BJ (cell line): ENCODE results near the gene GDF9. TPM values are rescaled to one million over a fixed set of nuclear protein-coding genes. Genes with fewer than 3 reads are reported as not detected.

Experiments used
- CTCF ChIA-PET: fragments of 350-600 bp; formaldehyde crosslinking; extraction: SDS; loops from one replicate; lab custom pipeline; 2021; ENCODE audit warnings: antibody characterized with exemption, inconsistent platforms; lab: Yijun Ruan, JAX
- POLR2A ChIA-PET: fragments of 300-600 bp; sonication (Branson Sonifier 250); formaldehyde crosslinking; extraction: SDS; loops from one replicate; lab custom pipeline; 2021; ENCODE audit warnings: antibody characterized with exemption; lab: Charles Lee
- DNase-seq: peaks from one replicate; pipeline ENCODE4 v3.0.0-alpha.2; 2011; ENCODE audit warnings: low read depth
- H3K27me3 ChIP-seq: 2 replicates; pipeline ENCODE4 v1.6.0; 2011; ENCODE audit warnings: low read length; ENCODE audit not compliant: control insufficient read depth, insufficient read depth
- H3K36me3 ChIP-seq: 2 replicates; pipeline ENCODE4 v1.5.1; 2011; ENCODE audit warnings: low read length; ENCODE audit not compliant: control insufficient read depth, insufficient read depth
- H3K4me3 ChIP-seq: 2 replicates; pipeline ENCODE4 v1.5.1; 2011; ENCODE audit warnings: low read depth, mild to moderate bottlenecking, control low read depth, low read length
- polyA plus RNA-seq: library from polyadenylated mRNA; depleted of rRNA; stranded (reverse); fragments of >200 nt; gene quantifications from 2 replicates; pipeline ENCODE4 v1.2.3, GENCODE V29; 2011
- TF ChIP-seq, protein P1 (sequence below): IDR thresholded peaks from 2 replicates; pipeline ENCODE4 v1.5.1; 2011; ENCODE audit warnings: low read depth, mild to moderate bottlenecking, control low read depth, inconsistent platforms, low read length, moderate library complexity; ENCODE audit not compliant: insufficient read depth

GDF9 gene
- polyA plus RNA-seq, 1 experiment: 0.20 TPM

DNA sequence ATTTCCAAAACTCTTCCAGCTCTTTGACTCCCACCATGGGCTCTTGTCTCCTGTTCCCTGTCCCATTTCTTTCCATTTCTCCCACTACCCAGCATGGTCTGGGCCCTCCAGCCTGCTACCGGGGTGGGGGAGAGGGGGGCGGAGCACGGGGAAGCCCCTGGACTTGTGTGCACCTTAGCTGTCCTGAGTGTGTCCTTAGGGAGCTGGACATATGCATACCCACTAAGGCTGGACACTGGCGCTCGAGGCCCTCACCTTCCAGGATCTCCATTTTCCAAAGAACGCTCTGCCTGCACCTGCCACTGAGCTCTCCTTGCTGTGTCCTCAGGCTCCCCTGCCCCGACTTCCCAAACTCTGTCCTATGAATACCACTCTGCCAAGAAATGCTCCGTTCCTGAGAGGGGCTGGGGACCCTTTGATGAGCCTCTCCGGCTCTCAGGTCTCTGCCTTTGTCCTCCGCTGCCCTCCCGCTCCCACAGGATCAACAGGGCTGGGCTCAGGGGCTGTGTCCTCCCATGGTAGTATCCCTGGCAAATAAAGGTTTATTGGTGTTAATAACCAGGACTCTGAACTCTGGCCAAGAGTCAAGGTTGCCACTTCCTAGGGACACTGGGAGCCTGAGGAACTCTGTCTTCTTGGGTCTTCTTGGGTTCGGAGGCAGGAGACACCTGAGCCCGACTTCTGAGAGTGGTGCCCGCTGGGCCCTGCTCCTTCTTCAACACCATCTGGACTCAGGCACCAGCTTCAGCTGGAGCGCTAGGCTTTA lies 35.0 kb downstream of the GDF9 start:
- TF ChIP-seq, protein P1, sequence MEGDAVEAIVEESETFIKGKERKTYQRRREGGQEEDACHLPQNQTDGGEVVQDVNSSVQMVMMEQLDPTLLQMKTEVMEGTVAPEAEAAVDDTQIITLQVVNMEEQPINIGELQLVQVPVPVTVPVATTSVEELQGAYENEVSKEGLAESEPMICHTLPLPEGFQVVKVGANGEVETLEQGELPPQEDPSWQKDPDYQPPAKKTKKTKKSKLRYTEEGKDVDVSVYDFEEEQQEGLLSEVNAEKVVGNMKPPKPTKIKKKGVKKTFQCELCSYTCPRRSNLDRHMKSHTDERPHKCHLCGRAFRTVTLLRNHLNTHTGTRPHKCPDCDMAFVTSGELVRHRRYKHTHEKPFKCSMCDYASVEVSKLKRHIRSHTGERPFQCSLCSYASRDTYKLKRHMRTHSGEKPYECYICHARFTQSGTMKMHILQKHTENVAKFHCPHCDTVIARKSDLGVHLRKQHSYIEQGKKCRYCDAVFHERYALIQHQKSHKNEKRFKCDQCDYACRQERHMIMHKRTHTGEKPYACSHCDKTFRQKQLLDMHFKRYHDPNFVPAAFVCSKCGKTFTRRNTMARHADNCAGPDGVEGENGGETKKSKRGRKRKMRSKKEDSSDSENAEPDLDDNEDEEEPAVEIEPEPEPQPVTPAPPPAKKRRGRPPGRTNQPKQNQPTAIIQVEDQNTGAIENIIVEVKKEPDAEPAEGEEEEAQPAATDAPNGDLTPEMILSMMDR: no peak
- ChIA-PET POLR2A (no interaction called here), CTCF (interaction anchor here (1.0 to 9.4 kb wide), 12 partner anchors 11 to 305 kb away, joined by 3 to 111 read pairs (median 5); partner anchors contain the start of genes GDF9 and UQCRQ)
- Histone ChIP-seq H3K36me3 (peaks cover 1% of the 10 kb centered on the region), H3K27me3 (no peaks in the 10 kb centered on the region), H3K4me3 (peak overlapping the region; percentile 58)
- no peak for DNase-seq

DNA sequence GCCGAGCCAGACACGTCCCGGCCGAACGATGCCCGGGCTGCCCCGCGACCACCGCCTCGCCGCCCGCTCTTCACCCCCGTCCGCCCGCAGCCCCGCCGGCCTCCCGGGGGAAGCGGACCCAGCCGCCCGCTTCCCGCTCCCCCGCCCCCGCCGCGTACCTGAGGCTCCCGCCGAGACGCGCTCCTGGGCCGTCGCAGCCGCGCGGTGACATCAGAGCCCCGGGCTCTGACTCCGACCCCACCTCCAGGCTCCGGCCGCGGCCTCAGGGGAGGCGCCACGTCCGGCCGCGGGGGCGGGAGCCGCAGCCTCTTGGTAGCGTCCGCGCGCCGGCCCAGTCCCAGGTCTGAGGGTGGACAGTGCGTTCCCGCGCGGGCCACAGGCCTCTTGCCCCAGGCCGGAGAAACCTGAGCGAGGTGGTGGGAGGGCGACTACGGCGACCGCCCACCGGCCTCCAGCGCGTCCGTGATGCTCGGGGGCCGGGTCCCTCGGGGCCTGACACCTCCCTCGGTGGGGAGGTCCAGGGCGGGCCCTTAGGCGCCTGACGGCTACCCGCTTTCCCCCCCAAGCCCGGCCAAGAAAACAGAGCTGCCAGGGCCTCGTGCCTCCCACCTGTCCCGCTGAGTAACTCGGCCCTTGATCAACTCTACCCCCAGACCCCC lies 35.7 kb downstream of the GDF9 start, which contains the start of gene SHROOM1:
Gene SHROOM1 (minus strand): TSS at position 212 of the 659 bp plus-strand sequence. CDS start 4,507 bp downstream, outside the sequence.
- CTCF ChIA-PET: interaction anchor here (0.6 to 9.4 kb wide), 21 partner anchors 9 to 460 kb away, joined by 3 to 111 read pairs (median 5); partner anchors contain the start of genes GDF9 and UQCRQ
- Histone ChIP-seq H3K36me3 (peaks cover 1% of the 10 kb centered on the region), H3K27me3 (no peaks in the 10 kb centered on the region), H3K4me3 (peak within 1 kb of the TSS; percentile 58)
- DNase-seq: no peak
- TF ChIP-seq, protein P1: no peak
- POLR2A ChIA-PET: no interaction called here

DNA sequence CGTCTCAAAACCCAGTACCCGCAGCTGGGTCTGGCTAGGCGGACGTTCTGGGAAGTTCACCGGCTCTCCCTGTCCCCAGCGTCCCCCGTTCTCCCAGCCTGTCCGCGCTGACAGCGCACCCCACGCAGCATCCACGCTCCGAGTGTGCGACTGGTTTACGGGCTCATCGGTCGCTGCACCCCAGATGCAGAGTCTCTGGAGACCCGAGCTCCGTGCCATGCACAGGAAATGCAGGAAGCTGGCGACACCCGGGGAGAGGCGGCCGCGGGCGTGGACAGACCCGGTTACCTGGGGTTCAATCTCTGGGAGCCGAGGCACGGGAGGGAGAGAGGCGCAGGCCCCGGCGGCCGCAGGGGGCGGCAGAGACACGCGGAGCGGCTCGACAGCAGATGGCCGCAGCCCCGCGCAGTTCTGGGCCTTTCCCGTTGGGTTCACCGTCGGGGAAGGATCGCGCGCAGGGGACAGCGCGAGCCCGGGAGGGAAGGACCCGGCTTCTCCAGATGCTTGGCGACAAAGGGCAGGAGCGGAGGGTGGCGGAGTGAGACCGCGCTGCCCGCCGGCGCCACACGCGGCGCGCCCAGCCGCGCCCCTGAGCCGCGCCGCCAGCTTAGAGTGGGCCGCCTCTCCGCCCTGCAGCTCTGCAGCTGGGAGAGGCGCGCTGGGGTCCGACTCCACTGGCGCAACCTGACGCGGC lies 36.4 kb downstream of the GDF9 start:
- H3K4me3 ChIP-seq: peak overlapping the region; percentile 58
- peaks cover 3% of the 10 kb centered on the region for H3K36me3 ChIP-seq
- DNase-seq: no peak
- CTCF ChIA-PET: interaction anchor here (0.6 to 9.4 kb wide), 21 partner anchors 9 to 461 kb away, joined by 3 to 111 read pairs (median 5); partner anchors contain the start of genes GDF9 and UQCRQ
- TF ChIP-seq, protein P1: peak; percentile 97
- POLR2A ChIA-PET: no interaction called here
- H3K27me3 ChIP-seq: no peaks in the 10 kb centered on the region

DNA sequence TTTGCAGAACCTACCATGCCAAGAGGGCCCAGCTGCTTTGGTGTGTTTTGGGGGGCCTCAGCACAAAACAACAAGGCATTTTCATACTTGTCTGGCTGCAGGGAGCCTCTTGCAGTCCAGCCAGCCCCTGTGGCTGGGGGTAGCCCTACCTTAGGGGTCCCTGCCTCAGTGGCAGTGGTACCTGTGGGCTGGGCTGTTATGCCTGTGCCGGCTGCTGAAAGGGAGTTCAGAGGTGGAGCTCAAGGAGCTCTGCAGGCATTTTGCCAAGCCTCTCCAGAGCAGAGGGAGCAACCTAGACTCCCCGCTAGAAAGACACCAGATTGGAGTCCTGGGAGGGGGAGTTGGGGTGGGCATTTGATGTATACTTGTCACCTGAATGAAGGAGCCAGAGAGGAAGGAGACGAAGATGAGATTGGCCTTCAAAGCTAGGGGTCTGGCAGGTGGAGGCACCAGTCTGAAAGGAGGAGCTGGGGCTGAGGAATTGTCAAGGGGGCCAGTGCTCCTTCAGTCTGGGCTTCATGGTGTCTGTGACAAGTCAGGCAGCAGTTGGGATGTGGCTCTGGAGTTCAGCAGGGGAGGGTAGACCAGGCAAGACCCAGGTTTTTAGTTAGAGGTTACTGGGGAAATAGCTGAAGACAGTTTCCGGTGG lies 37.3 kb downstream of the GDF9 start:
- no peak for DNase-seq
- Histone ChIP-seq H3K27me3 (no peaks in the 10 kb centered on the region), H3K36me3 (peaks cover 6% of the 10 kb centered on the region), H3K4me3 (peak overlapping the region; percentile 58)
- ChIA-PET POLR2A (no interaction called here), CTCF (interaction anchor here (0.6 to 9.4 kb wide), 19 partner anchors 9 to 442 kb away, joined by 3 to 111 read pairs (median 5); partner anchors contain the start of genes GDF9 and UQCRQ)
- TF ChIP-seq, protein P1: no peak
